ENCODE measurements around the gene ZNF43.
"Not testable (repeated sequence)": the region's sequence is repeated elsewhere in the genome, so short reads cannot be mapped to it uniquely, and the experiment has no call there.

DNA sequence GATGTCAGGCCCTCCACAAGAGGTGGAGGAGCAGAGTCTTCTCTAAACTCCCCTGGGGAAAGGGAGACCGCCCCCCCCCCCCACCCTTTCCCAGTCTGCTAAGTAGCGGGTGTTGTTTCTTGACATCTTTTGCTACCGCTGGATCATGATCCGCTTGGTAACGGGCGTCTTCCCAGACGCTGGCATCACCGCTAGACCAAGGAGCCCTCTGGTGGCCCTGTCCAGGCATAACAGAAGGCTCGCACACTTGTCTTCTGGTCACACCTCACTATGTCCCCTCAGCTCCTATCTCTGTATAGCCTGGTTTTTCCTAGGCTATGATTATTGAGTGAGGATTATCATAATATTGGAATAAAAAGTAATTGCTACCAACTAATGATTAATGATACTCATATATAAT is 44.8 kb upstream of the ZNF43 start:
- not testable (repeated sequence) for TF ChIP-seq POLR2A (IDR thresholded peaks at IDR 0.05; ENCODE audit: low read depth); EP300 (IDR thresholded peaks at IDR 0.05)
